ENCODE data around the gene AQP12A. TPM values are rescaled to one million over a fixed set of nuclear protein-coding genes. Genes with fewer than 3 reads are reported as not detected.

Gene AQP12A
- total and polyA plus RNA-seq, 10 of the 15 experiments (the other 5 are each of a cell fraction or from before 2014, with no cell fraction given) = not detected

DNA sequence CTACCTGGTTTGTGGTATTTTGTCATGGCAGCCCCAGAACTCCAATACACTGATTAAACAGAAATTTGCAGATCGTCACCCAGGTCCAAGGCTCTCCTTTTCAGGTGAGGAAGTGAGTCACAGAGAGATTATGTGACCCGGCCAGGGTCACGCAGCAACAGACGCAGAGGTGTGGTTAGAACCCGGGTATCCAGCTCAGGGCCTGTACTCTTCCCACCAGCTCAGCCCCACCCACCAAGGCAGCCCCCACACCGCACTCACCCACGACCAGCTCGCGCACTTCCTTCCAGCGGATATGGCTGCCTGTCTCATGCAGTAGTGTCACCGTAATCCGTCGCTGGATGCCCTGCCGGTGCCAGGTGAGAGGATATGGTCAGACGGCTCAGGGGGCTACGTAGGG is 48.1 kb downstream of the AQP12A start (continued):
- no peak for TF ChIP-seq ZNF274 (IDR thresholded peaks at IDR 0.05; ENCODE audit: insufficient read depth, insufficient read length)

GRCh38 chr2:240741091-240741490 is 49.4 kb downstream of the AQP12A start:
- H4K20me1 ChIP-seq (ENCODE audit: control insufficient read depth, insufficient read depth) = no peaks in the 10 kb centered on the region
- no peak overlapping the region for H3K9ac ChIP-seq (ENCODE audit: control insufficient read depth, insufficient read depth, low read length)
- intact Hi-C loops (cut with micrococcal nuclease; ENCODE audit: unreplicated experiment) (no loop called here), in situ Hi-C loops (cut with MboI) (no loop called here)
- WGBS (ENCODE audit: insufficient coverage, insufficient replicate concordance, low lambda C conversion rate, missing lambda C conversion rate) = 32% methylated on average over 18 of the region's 18 CpGs
- FAIRE-seq = no peak
- no peak overlapping the region for H3K4me2 ChIP-seq (ENCODE audit: control insufficient read depth, insufficient read depth)
- no peaks in the 10 kb centered on the region for H3K36me3 ChIP-seq (ENCODE audit: control insufficient read depth in 2 of 2, insufficient read depth in 2 of 2, low read length in 1 of 2)
- ChIA-PET CTCF (no interaction called here), POLR2A (no interaction called here), SMC1A (ENCODE audit: uncharacterized antibody, unreplicated experiment) (no interaction called here), RAD21 (ENCODE audit: unreplicated experiment) (no interaction called here)
- no peak overlapping the region for H2AFZ ChIP-seq (ENCODE audit: control insufficient read depth, low read depth, low read length)
- no peaks in the 10 kb centered on the region for H3K9me3 ChIP-seq (replicated peaks; ENCODE audit: control insufficient read depth, insufficient read depth, low read length)
- no peaks in the 10 kb centered on the region for H3K79me2 ChIP-seq (ENCODE audit: control insufficient read depth, insufficient read depth, low read length)
- H3K4me1 ChIP-seq (ENCODE audit: control insufficient read depth, insufficient read depth, low read length) = no peaks in the 10 kb centered on the region
- DNase-seq (ENCODE audit: low read depth, low spot score) = no peak
- H3K27me3 ChIP-seq (replicated peaks in 1 of 2; ENCODE audit: control insufficient read depth in 2 of 2, insufficient read depth in 2 of 2, low read length in 1 of 2) = peaks cover 0 to 6% of the 10 kb centered on the region in 2 experiments; a peak in 3 of 4 replicates
- no TSS peak for BruUV-seq (replicated peaks)
- no peak for ATAC-seq
- H3K27ac ChIP-seq (ENCODE audit: control insufficient read depth, insufficient read depth) = no peak overlapping the region
- no peak overlapping the region for H3K4me3 ChIP-seq
- TF ChIP-seq SIN3A (IDR thresholded peaks at IDR 0.05; ENCODE audit: low read depth, low read length) = no peak
- no peak for TF ChIP-seq BHLHE40 (IDR thresholded peaks at IDR 0.05; ENCODE audit: borderline replicate concordance in 1 of 2, low read depth in 2 of 2, low read length in 1 of 2)
- TF ChIP-seq SRF (IDR thresholded peaks at IDR 0.05; ENCODE audit: low read depth in 2 of 2, low read length in 2 of 2) = no peak
- no peak for TF ChIP-seq HDGF (IDR thresholded peaks at IDR 0.05)
- TF ChIP-seq BCL11A (IDR thresholded peaks at IDR 0.05; ENCODE audit: low read depth, low read length) = no peak
- TF ChIP-seq USF1 (IDR thresholded peaks at IDR 0.05; ENCODE audit: borderline replicate concordance, extremely low read length, insufficient read depth, low read depth, low read length) = no peak
- no peak for TF ChIP-seq BACH1 (IDR thresholded peaks at IDR 0.05; ENCODE audit: borderline replicate concordance)
- TF ChIP-seq BCLAF1 (IDR thresholded peaks at IDR 0.05) = no peak
- TF ChIP-seq SP1 (IDR thresholded peaks at IDR 0.05; ENCODE audit: low read depth, low read length) = no peak
- no peak for TF ChIP-seq SMARCA5 (IDR thresholded peaks at IDR 0.05)
- TF ChIP-seq WRNIP1 (IDR thresholded peaks at IDR 0.05; ENCODE audit: borderline replicate concordance, low read depth, low read length) = no peak
- no peak for TF ChIP-seq YY1 (IDR thresholded peaks at IDR 0.05; ENCODE audit: low read depth, low read length)
- TF ChIP-seq E2F8 (IDR thresholded peaks at IDR 0.05; ENCODE audit: low read depth, partially characterized antibody) = no peak
- TF ChIP-seq CEBPB (IDR thresholded peaks at IDR 0.05; ENCODE audit: borderline replicate concordance in 1 of 2, low read depth in 2 of 2, low read length in 2 of 2) = no peak
- no peak for TF ChIP-seq FOXK2 (IDR thresholded peaks at IDR 0.05)
- TF ChIP-seq NFIC (IDR thresholded peaks at IDR 0.05; ENCODE audit: low read depth, low read length) = no peak
- no peak for TF ChIP-seq TAF1 (IDR thresholded peaks at IDR 0.05; ENCODE audit: borderline replicate concordance, low read depth, low read length)
- TF ChIP-seq SUPT20H (IDR thresholded peaks at IDR 0.05; ENCODE audit: borderline replicate concordance, control insufficient read depth, low read depth, low read length) = no peak
